WTC11 (cell line): ENCODE measurements around the gene GALNT4. TPM values are rescaled to one million over a fixed set of nuclear protein-coding genes. Genes with fewer than 3 reads are reported as not detected.

Source experiments
- ATAC-seq: fragments of 200-7000 bp; cut with Tn5 transposase; 2 replicates; pipeline ENCODE4 v1.10.0; 2021; ENCODE audit warnings: mild to moderate bottlenecking, moderate library complexity
- CTCF ChIA-PET: fragments of 300-600 bp; sonication (Branson Sonifier 250); formaldehyde crosslinking; loops from one replicate; lab custom pipeline; 2021; ENCODE audit warnings: antibody characterized with exemption; lab: Charles Lee
- POLR2A ChIA-PET: fragments of 350-600 bp; sonication (Branson Sonifier 250); formaldehyde crosslinking; loops from one replicate; lab custom pipeline; 2021; ENCODE audit warnings: antibody characterized with exemption; lab: Charles Lee
- DNase-seq: peaks from one replicate; pipeline ENCODE4 v3.0.0; 2021; ENCODE audit warnings: low spot score
- H3K27ac Mint-ChIP-seq: 2 replicates; pipeline ENCODE4 v1.8.0; 2021; ENCODE audit warnings: mixed read lengths
- H3K27me3 Mint-ChIP-seq: 2 replicates; pipeline ENCODE4 v1.8.0; 2021; ENCODE audit warnings: low read depth, mild to moderate bottlenecking, moderate library complexity, mixed read lengths
- H3K36me3 Mint-ChIP-seq: 2 replicates; pipeline ENCODE4 v1.8.0; 2021; ENCODE audit warnings: mixed read lengths
- H3K4me1 Mint-ChIP-seq: 2 replicates; pipeline ENCODE4 v1.8.0; 2022; ENCODE audit warnings: mixed read lengths
- H3K4me3 Mint-ChIP-seq: 2 replicates; pipeline ENCODE4 v1.8.0; 2021; ENCODE audit warnings: mild to moderate bottlenecking, moderate library complexity, mixed read lengths
- H3K9me3 Mint-ChIP-seq: 2 replicates; pipeline ENCODE4 v1.8.0; 2021; ENCODE audit warnings: mixed read lengths
- CREB1 ChIP-seq: sonication (generic); formaldehyde crosslinking; IDR thresholded peaks from 2 replicates; pipeline ENCODE4 v1.8.0; 2023; ENCODE audit warnings: mild to moderate bottlenecking, missing genetic modification reagents
- ELF4 ChIP-seq: sonication (generic); formaldehyde crosslinking; IDR thresholded peaks from 2 replicates; pipeline ENCODE4 v1.8.1; 2022; ENCODE audit warnings: low read depth, mild to moderate bottlenecking, moderate library complexity, missing genetic modification reagents
- ESRRA ChIP-seq: sonication (generic); formaldehyde crosslinking; IDR thresholded peaks from 2 replicates; pipeline ENCODE4 v1.8.1; 2022; ENCODE audit warnings: mild to moderate bottlenecking, missing genetic modification reagents, borderline replicate concordance
- JUN ChIP-seq: sonication (generic); formaldehyde crosslinking; IDR thresholded peaks from 2 replicates; pipeline ENCODE4 v1.8.0; 2023; ENCODE audit warnings: mild to moderate bottlenecking, missing genetic modification reagents
- NR3C1 ChIP-seq: sonication (generic); formaldehyde crosslinking; conservative IDR thresholded peaks from 2 replicates; pipeline ENCODE4 v1.8.1; 2023; ENCODE audit warnings: low read depth, mild to moderate bottlenecking, missing genetic modification reagents
- PRRX2 ChIP-seq: fragments of 250-450 bp; sonication (Bioruptor Pico); IDR thresholded peaks from 2 replicates; pipeline ENCODE4 v1.8.0; 2021; ENCODE audit warnings: mild to moderate bottlenecking
- RORB ChIP-seq: fragments of 250-450 bp; sonication (Bioruptor Pico); IDR thresholded peaks from 2 replicates; pipeline ENCODE4 v1.9.0; 2021; ENCODE audit warnings: mild to moderate bottlenecking
- SMAD3 ChIP-seq: sonication (generic); formaldehyde crosslinking; IDR thresholded peaks from 2 replicates; pipeline ENCODE4 v1.8.0; 2022; ENCODE audit warnings: missing genetic modification reagents, mild to moderate bottlenecking, borderline replicate concordance
- SMAD4 ChIP-seq: sonication (generic); formaldehyde crosslinking; IDR thresholded peaks from 2 replicates; pipeline ENCODE4 v1.8.0; 2022; ENCODE audit warnings: mild to moderate bottlenecking, missing genetic modification reagents
- TEAD1 ChIP-seq: sonication (generic); formaldehyde crosslinking; IDR thresholded peaks from 2 replicates; pipeline ENCODE4 v1.8.0; 2022; ENCODE audit warnings: mild to moderate bottlenecking, missing genetic modification reagents
- ZNF317 ChIP-seq: sonication (generic); formaldehyde crosslinking; IDR thresholded peaks from 2 replicates; pipeline ENCODE4 v1.8.1; 2023; ENCODE audit warnings: low read depth, mild to moderate bottlenecking, moderate library complexity, missing genetic modification reagents, borderline replicate concordance
- ZNF396 ChIP-seq: fragments of 250-450 bp; sonication (Bioruptor Pico); IDR thresholded peaks from 2 replicates; pipeline ENCODE4 v1.8.0; 2021; ENCODE audit warnings: mild to moderate bottlenecking, moderate library complexity, borderline replicate concordance
- ZNF416 ChIP-seq: fragments of 250-450 bp; sonication (Bioruptor Pico); IDR thresholded peaks from 2 replicates; pipeline ENCODE4 v1.9.0; 2021; ENCODE audit warnings: mild to moderate bottlenecking, inconsistent platforms
- total RNA-seq: library from RNA; stranded (reverse); gene quantifications from 3 replicates; pipeline ENCODE4 v1.2.3, GENCODE V29; 2021
- TF ChIP-seq, protein P1 (sequence below): sonication (generic); formaldehyde crosslinking; IDR thresholded peaks from 2 replicates; pipeline ENCODE4 v1.8.1; 2023; ENCODE audit warnings: mild to moderate bottlenecking, missing genetic modification reagents, moderate library complexity
- TF ChIP-seq, protein P2 (sequence below): fragments of 250-450 bp; sonication (Bioruptor Pico); IDR thresholded peaks from 2 replicates; pipeline ENCODE4 v1.9.0; 2021; ENCODE audit warnings: mild to moderate bottlenecking
- TF ChIP-seq, protein P3 (sequence below): sonication (generic); formaldehyde crosslinking; IDR thresholded peaks from 2 replicates; pipeline ENCODE4 v1.8.1; 2022; ENCODE audit warnings: missing genetic modification reagents, borderline replicate concordance
- TF ChIP-seq, protein P4 (sequence below): sonication (generic); formaldehyde crosslinking; IDR thresholded peaks from 2 replicates; pipeline ENCODE4 v1.8.1; 2022; ENCODE audit warnings: low read depth, mild to moderate bottlenecking, moderate library complexity, missing genetic modification reagents, borderline replicate concordance
- TF ChIP-seq, protein P5 (sequence below): sonication (generic); formaldehyde crosslinking; IDR thresholded peaks from 2 replicates; pipeline ENCODE4 v1.8.1; 2023; ENCODE audit warnings: mild to moderate bottlenecking, missing genetic modification reagents
- TF ChIP-seq, protein P6 (sequence below): sonication (generic); formaldehyde crosslinking; IDR thresholded peaks from 2 replicates; pipeline ENCODE4 v1.8.1; 2023; ENCODE audit warnings: mild to moderate bottlenecking, moderate library complexity, missing genetic modification reagents

Gene GALNT4
- total RNA-seq, 1 experiment from 2014 or later = 3.9 TPM

DNA sequence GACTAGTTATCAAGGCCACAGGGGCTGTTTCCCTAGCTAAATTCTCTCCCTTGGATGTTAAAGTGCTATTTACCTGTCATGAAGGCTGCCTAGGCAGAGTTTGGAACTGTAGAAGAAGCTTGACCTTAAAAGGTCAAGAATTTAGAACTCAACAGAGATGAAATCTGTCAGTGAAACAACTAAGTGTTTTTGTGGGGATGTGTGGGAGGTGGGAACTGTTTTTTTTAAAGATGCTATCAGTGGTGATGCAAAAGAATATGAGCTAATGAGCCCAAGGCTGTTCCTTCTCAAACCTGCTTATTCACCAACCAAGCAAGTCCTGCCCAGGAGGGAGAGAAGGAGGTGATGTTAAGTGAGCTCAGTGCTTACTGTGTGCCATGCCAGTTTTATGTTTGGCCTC, 42.0 kb upstream of the GALNT4 start:
- H3K27me3 Mint-ChIP-seq = no peaks in the 10 kb centered on the region
- no peak overlapping the region for H3K27ac Mint-ChIP-seq
- TF ChIP-seq JUN (CRISPR knock-in tag) = no peak
- no peak for TF ChIP-seq ZNF416 (CRISPR knock-in tag)
- TF ChIP-seq, protein P1, sequence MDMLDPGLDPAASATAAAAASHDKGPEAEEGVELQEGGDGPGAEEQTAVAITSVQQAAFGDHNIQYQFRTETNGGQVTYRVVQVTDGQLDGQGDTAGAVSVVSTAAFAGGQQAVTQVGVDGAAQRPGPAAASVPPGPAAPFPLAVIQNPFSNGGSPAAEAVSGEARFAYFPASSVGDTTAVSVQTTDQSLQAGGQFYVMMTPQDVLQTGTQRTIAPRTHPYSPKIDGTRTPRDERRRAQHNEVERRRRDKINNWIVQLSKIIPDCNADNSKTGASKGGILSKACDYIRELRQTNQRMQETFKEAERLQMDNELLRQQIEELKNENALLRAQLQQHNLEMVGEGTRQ (CRISPR knock-in tag) = no peak
- TF ChIP-seq SMAD3 (CRISPR knock-in tag) = no peak
- no peak for TF ChIP-seq ZNF396 (CRISPR knock-in tag)
- TF ChIP-seq, protein P2, sequence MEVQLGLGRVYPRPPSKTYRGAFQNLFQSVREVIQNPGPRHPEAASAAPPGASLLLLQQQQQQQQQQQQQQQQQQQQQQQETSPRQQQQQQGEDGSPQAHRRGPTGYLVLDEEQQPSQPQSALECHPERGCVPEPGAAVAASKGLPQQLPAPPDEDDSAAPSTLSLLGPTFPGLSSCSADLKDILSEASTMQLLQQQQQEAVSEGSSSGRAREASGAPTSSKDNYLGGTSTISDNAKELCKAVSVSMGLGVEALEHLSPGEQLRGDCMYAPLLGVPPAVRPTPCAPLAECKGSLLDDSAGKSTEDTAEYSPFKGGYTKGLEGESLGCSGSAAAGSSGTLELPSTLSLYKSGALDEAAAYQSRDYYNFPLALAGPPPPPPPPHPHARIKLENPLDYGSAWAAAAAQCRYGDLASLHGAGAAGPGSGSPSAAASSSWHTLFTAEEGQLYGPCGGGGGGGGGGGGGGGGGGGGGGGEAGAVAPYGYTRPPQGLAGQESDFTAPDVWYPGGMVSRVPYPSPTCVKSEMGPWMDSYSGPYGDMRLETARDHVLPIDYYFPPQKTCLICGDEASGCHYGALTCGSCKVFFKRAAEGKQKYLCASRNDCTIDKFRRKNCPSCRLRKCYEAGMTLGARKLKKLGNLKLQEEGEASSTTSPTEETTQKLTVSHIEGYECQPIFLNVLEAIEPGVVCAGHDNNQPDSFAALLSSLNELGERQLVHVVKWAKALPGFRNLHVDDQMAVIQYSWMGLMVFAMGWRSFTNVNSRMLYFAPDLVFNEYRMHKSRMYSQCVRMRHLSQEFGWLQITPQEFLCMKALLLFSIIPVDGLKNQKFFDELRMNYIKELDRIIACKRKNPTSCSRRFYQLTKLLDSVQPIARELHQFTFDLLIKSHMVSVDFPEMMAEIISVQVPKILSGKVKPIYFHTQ = no peak
- TF ChIP-seq, protein P3, sequence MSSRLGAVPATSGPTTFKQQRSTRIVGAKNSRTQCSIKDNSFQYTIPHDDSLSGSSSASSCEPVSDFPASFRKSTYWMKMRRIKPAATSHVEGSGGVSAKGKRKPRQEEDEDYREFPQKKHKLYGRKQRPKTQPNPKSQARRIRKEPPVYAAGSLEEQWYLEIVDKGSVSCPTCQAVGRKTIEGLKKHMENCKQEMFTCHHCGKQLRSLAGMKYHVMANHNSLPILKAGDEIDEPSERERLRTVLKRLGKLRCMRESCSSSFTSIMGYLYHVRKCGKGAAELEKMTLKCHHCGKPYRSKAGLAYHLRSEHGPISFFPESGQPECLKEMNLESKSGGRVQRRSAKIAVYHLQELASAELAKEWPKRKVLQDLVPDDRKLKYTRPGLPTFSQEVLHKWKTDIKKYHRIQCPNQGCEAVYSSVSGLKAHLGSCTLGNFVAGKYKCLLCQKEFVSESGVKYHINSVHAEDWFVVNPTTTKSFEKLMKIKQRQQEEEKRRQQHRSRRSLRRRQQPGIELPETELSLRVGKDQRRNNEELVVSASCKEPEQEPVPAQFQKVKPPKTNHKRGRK (CRISPR knock-in tag) = no peak
- TF ChIP-seq CREB1 (CRISPR knock-in tag) = no peak
- no peak for TF ChIP-seq SMAD4 (CRISPR knock-in tag)
- TF ChIP-seq ESRRA (CRISPR knock-in tag) = no peak
- TF ChIP-seq PRRX2 = no peak
- TF ChIP-seq RORB (CRISPR knock-in tag) = no peak
- DNase-seq = no peak
- no peaks in the 10 kb centered on the region for H3K9me3 Mint-ChIP-seq
- H3K4me1 Mint-ChIP-seq = no peaks in the 10 kb centered on the region
- H3K4me3 Mint-ChIP-seq = no peak overlapping the region
- CTCF ChIA-PET = no interaction called here
- no peaks in the 10 kb centered on the region for H3K36me3 Mint-ChIP-seq
- ATAC-seq = no peak
- POLR2A ChIA-PET = no interaction called here

DNA sequence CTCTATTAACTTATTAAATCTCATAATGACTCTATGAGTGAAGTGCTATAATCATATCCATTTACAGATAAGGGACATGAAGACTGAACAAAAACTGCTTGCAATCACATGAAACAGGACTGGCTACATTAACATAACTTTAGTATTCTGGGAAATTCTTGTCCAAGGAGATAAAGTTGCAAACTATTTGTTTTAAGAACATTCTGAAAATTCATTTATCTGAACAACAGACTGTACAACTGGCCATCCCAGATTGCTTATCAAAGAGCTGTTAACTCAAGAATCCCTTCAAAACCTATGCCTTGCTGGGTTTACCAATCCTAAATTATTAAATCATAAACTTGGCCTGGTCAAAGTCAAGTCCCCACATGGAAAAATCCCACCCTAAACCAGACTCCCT, 40.4 kb upstream of the GALNT4 start:
- Mint-ChIP-seq H3K9me3 (no peaks in the 10 kb centered on the region), H3K4me3 (no peak overlapping the region), H3K27me3 (no peaks in the 10 kb centered on the region), H3K36me3 (no peaks in the 10 kb centered on the region), H3K4me1 (no peaks in the 10 kb centered on the region), H3K27ac (no peak overlapping the region)
- POLR2A ChIA-PET = no interaction called here
- no peak for ATAC-seq
- CTCF ChIA-PET = no interaction called here
- DNase-seq = no peak
- TF ChIP-seq, protein P4, sequence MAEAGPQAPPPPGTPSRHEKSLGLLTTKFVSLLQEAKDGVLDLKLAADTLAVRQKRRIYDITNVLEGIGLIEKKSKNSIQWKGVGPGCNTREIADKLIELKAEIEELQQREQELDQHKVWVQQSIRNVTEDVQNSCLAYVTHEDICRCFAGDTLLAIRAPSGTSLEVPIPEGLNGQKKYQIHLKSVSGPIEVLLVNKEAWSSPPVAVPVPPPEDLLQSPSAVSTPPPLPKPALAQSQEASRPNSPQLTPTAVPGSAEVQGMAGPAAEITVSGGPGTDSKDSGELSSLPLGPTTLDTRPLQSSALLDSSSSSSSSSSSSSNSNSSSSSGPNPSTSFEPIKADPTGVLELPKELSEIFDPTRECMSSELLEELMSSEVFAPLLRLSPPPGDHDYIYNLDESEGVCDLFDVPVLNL (CRISPR knock-in tag) = no peak
- TF ChIP-seq, protein P5, sequence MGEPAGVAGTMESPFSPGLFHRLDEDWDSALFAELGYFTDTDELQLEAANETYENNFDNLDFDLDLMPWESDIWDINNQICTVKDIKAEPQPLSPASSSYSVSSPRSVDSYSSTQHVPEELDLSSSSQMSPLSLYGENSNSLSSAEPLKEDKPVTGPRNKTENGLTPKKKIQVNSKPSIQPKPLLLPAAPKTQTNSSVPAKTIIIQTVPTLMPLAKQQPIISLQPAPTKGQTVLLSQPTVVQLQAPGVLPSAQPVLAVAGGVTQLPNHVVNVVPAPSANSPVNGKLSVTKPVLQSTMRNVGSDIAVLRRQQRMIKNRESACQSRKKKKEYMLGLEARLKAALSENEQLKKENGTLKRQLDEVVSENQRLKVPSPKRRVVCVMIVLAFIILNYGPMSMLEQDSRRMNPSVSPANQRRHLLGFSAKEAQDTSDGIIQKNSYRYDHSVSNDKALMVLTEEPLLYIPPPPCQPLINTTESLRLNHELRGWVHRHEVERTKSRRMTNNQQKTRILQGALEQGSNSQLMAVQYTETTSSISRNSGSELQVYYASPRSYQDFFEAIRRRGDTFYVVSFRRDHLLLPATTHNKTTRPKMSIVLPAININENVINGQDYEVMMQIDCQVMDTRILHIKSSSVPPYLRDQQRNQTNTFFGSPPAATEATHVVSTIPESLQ (CRISPR knock-in tag) = no peak

DNA sequence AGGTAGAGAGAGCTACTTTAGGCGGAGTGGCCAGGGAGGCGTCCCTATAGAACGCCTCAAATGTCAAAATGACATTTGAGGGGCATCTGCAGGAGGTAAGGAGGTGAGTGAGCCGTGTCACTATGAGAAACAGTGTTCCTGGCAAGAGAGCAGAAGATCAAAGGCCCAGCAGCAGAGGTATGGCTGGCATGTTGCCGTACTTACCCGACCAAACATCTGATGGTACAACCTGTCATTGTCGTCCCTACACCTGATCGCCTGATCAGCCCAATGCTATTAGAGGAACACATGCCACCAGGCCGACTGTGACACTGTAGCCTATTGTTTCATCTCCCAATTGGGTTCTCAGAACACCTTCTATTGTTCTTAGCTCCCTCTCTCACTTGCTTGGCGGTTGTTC, 35.2 kb upstream of the GALNT4 start:
- Mint-ChIP-seq H3K27ac (no peak overlapping the region), H3K36me3 (no peaks in the 10 kb centered on the region), H3K4me3 (no peak overlapping the region), H3K4me1 (peaks cover 2% of the 10 kb centered on the region; the same call in 1 of the 2 replicates), H3K9me3 (0 out of 2 replicates have a peak, but pooled peaks cover 6% of the 10 kb centered on the region), H3K27me3 (no peaks in the 10 kb centered on the region)
- ChIA-PET CTCF (no interaction called here), POLR2A (no interaction called here)
- DNase-seq = no peak
- ATAC-seq = no peak
- no peak for TF ChIP-seq ELF4
- TF ChIP-seq TEAD1 = no peak
- TF ChIP-seq PRRX2 = no peak
- TF ChIP-seq, protein P6, sequence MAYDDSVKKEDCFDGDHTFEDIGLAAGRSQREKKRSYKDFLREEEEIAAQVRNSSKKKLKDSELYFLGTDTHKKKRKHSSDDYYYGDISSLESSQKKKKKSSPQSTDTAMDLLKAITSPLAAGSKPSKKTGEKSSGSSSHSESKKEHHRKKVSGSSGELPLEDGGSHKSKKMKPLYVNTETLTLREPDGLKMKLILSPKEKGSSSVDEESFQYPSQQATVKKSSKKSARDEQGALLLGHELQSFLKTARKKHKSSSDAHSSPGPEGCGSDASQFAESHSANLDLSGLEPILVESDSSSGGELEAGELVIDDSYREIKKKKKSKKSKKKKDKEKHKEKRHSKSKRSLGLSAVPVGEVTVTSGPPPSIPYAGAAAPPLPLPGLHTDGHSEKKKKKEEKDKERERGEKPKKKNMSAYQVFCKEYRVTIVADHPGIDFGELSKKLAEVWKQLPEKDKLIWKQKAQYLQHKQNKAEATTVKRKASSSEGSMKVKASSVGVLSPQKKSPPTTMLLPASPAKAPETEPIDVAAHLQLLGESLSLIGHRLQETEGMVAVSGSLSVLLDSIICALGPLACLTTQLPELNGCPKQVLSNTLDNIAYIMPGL (CRISPR knock-in tag) = no peak
- no peak for TF ChIP-seq ZNF317 (CRISPR knock-in tag)
- no peak for TF ChIP-seq NR3C1 (CRISPR knock-in tag)
